ENCODE results near the gene PRELID3B.
"Not testable (repeated sequence)": the region's sequence is repeated elsewhere in the genome, so short reads cannot be mapped to it uniquely, and the experiment has no call there.

PRELID3B gene

GRCh38 chr20:59048681-59049030, 6.1 kb upstream of the PRELID3B start:
- no peak for DNase-seq (ENCODE audit: low read depth in 2 of 2)

GRCh38 chr20:59047938-59048680, 5.5 kb upstream of the PRELID3B start:
- DNase-seq (ENCODE audit: low read depth in 2 of 2), result peak in 1 of 2 donors; percentile 27

- no peak for DNase-seq (ENCODE audit: low read depth in 2 of 2)
Observed at GRCh38 chr20:59046862-59047261, 4.3 kb upstream of the PRELID3B start.

- no peak for DNase-seq (ENCODE audit: low read depth in 2 of 2)
Observed at GRCh38 chr20:59044796-59045195, 2.2 kb upstream of the PRELID3B start.

- no peak for DNase-seq (ENCODE audit: low read depth in 2 of 2)
Observed at GRCh38 chr20:59044295-59044694, 1.7 kb upstream of the PRELID3B start.

- no peak for DNase-seq (ENCODE audit: low read depth in 2 of 2)
Observed at GRCh38 chr20:59043698-59044097, 1.1 kb upstream of the PRELID3B start.

GRCh38 chr20:59042796-59043631, 428 bp upstream of the PRELID3B start:
- peak; percentile 83 to 93 for DNase-seq (ENCODE audit: low read depth in 2 of 2)

- not testable (repeated sequence) for DNase-seq (ENCODE audit: low read depth in 2 of 2)
Observed at GRCh38 chr20:59041487-59041886, 1.1 kb downstream of the PRELID3B start.

GRCh38 chr20:59040667-59041066, 1.9 kb downstream of the PRELID3B start:
- DNase-seq (ENCODE audit: low read depth in 2 of 2), result no peak

- no peak for DNase-seq (ENCODE audit: low read depth in 2 of 2)
Observed at GRCh38 chr20:59039233-59039632, 3.4 kb downstream of the PRELID3B start.

GRCh38 chr20:59037386-59037785, 5.2 kb downstream of the PRELID3B start:
- DNase-seq (ENCODE audit: low read depth in 2 of 2), result no peak

GRCh38 chr20:59035381-59035780, 7.2 kb downstream of the PRELID3B start:
- no peak for DNase-seq (ENCODE audit: low read depth in 2 of 2)

GRCh38 chr20:59033616-59034165, 8.9 kb downstream of the PRELID3B start:
- no peak for DNase-seq (ENCODE audit: low read depth in 2 of 2)

- DNase-seq (ENCODE audit: low read depth in 2 of 2), result no peak
Observed at GRCh38 chr20:59033093-59033492, 9.5 kb downstream of the PRELID3B start.

GRCh38 chr20:59032713-59033059, 9.9 kb downstream of the PRELID3B start:
- DNase-seq (ENCODE audit: low read depth in 2 of 2), result no peak

GRCh38 chr20:59032023-59032712, 10.4 kb downstream of the PRELID3B start, which contains the start of gene ATP5F1E:
Gene ATP5F1E (minus strand): TSS chr20:59032335. CDS start chr20:59032251, 84 bp downstream.
- DNase-seq (ENCODE audit: low read depth in 2 of 2), result peak; percentile 90 to 94

- DNase-seq (ENCODE audit: low read depth in 2 of 2), result no peak
Observed at GRCh38 chr20:59031564-59032022, 11.0 kb downstream of the PRELID3B start.

GRCh38 chr20:59030911-59031563, 11.5 kb downstream of the PRELID3B start:
- DNase-seq (ENCODE audit: low read depth in 2 of 2), result no peak

- no peak for DNase-seq (ENCODE audit: low read depth in 2 of 2)
Observed at GRCh38 chr20:59028812-59029211, 13.8 kb downstream of the PRELID3B start.

GRCh38 chr20:59027741-59028320, 14.8 kb downstream of the PRELID3B start:
- no peak for DNase-seq (ENCODE audit: low read depth in 2 of 2)

Measured in stimulated activated CD4-positive, alpha-beta T cell treated with anti-CD3 and anti-CD28 coated beads, Interleukin-15, amount 100 ng/mL, for 48 hours (primary cell).